ENCODE results near the gene NCMAP. TPM values are rescaled to one million over a fixed set of nuclear protein-coding genes. Genes with fewer than 3 reads are reported as not detected.

The NCMAP gene
- polyA plus RNA-seq, 2 donors: 0.02 to 0.04 TPM

DNA sequence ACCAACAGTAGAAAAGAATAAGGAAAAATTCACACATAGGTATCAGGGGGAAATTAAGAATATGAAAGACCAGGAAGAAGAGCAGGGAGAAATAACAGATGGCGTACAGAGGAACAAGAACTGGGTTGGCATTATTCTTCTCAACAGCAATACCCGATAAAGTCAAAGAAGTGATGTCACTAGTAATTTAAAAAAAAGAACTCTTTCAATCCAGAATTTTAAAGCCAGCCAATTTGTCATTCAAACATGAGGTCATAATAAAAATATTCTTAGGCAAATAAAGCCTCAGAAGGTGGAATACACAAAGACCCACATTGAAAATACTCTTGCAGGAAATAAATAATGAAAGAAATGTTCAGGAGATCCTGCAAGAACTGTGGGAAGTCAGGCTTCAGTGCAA, 8.8 kb downstream of the NCMAP start:
- Histone ChIP-seq H3K9me3 (ENCODE audit: control insufficient read depth in 2 of 2, insufficient read depth in 1 of 2, low read depth in 1 of 2, low read length in 1 of 2) (no peaks in the 10 kb centered on the region), H3K4me1 (ENCODE audit: control insufficient read depth in 2 of 2, insufficient read depth in 2 of 2, low read length in 1 of 2) (peaks cover 0 to 3% of the 10 kb centered on the region in 2 donors), H3K27ac (ENCODE audit: low read depth in 2 of 2, low read length in 1 of 2) (no peak overlapping the region), H3K4me3 (ENCODE audit: low read depth in 1 of 2, low read length in 2 of 2) (no peak overlapping the region), H3K27me3 (ENCODE audit: control insufficient read depth in 1 of 2, insufficient read depth in 2 of 2, low read length in 2 of 2) (no peaks in the 10 kb centered on the region), H3K36me3 (ENCODE audit: control insufficient read depth in 2 of 2, insufficient read depth in 2 of 2, low read length in 1 of 2) (no peaks in the 10 kb centered on the region)
- 54 to 74% methylated on average over 2 of the region's 2 CpGs for WGBS, 2 donors

DNA sequence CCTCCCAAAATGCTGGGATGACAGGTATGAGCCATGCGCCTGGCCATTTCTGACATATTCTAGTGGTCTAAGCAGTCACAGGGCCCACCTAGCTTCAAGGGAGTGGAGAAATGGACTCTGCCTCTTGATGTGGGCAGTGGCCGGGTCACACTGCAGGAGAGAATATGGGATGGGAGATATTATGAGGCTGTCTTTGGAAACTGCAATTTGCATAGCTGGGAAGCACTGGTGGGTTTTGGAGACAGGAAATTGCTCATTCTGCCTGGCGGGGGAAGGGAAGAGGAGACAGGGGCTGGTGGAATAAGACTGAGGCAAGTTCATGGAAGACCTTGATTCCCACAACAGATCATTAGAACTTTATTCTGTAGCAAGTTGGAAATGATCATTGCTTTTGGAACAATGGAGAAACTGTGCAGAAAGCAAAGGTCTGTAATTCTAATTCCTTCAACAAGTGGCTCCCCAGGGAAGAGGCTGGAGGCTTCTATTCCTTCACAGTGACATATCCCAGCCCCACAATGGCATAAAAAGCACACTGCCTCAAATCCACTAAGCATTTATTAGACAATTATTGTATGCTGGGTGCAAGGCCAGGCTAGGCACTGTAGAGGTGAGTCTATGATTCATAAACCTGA, 10.5 kb downstream of the NCMAP start:
- Histone ChIP-seq H3K27ac (ENCODE audit: low read depth in 2 of 2, low read length in 1 of 2) (no peak overlapping the region), H3K36me3 (ENCODE audit: control insufficient read depth in 2 of 2, insufficient read depth in 2 of 2, low read length in 1 of 2) (no peaks in the 10 kb centered on the region), H3K4me3 (ENCODE audit: low read depth in 1 of 2, low read length in 2 of 2) (no peak overlapping the region), H3K27me3 (ENCODE audit: control insufficient read depth in 1 of 2, insufficient read depth in 2 of 2, low read length in 2 of 2) (no peaks in the 10 kb centered on the region), H3K9me3 (ENCODE audit: control insufficient read depth in 2 of 2, insufficient read depth in 1 of 2, low read depth in 1 of 2, low read length in 1 of 2) (no peaks in the 10 kb centered on the region), H3K4me1 (ENCODE audit: control insufficient read depth in 2 of 2, insufficient read depth in 2 of 2, low read length in 1 of 2) (peaks cover 0 to 3% of the 10 kb centered on the region in 2 donors)
- WGBS, 2 donors: 94% methylated on average over 3 of the region's 3 CpGs

DNA sequence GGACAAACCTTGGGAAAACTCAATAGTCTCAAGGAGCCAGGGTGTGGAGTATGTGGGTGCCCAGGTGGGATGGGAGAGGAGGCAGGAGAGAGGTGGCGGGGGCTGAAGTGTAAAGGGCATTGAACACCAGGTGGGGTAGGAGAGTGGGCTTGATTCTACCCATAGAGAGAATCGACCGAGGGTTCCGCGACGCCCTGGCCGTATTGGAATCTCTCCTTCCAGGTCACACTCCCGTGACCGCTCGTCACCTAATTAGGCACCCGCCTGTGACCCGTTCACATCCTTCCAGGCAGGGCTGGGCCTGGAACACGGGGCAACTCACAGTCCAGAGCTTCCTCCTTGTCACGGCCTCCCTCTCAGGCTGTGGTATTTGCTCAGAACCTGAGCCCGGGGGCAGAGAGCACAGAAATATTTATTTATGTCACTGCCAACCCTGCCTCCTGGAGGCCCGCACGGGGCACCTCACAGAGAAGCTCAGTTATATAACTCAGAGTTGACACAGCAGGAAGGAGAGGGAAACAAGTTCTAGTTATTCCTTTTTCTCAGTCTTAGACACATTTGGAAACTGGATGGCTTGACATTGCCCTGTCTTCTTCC, 12.0 kb downstream of the NCMAP start:
- H3K4me1 ChIP-seq (ENCODE audit: control insufficient read depth in 2 of 2, insufficient read depth in 2 of 2, low read length in 1 of 2): peaks cover 0 to 3% of the 10 kb centered on the region in 2 donors
- no peak overlapping the region for H3K27ac ChIP-seq (ENCODE audit: low read depth in 2 of 2, low read length in 1 of 2)
- no peaks in the 10 kb centered on the region for H3K27me3 ChIP-seq (ENCODE audit: control insufficient read depth in 1 of 2, insufficient read depth in 2 of 2, low read length in 2 of 2)
- WGBS, 2 donors: 39 to 40% methylated on average over 13 to 17 of the region's 17 CpGs
- no peaks in the 10 kb centered on the region for H3K9me3 ChIP-seq (ENCODE audit: control insufficient read depth in 2 of 2, insufficient read depth in 1 of 2, low read depth in 1 of 2, low read length in 1 of 2)
- H3K4me3 ChIP-seq (ENCODE audit: low read depth in 1 of 2, low read length in 2 of 2): no peak overlapping the region
- H3K36me3 ChIP-seq (ENCODE audit: control insufficient read depth in 2 of 2, insufficient read depth in 2 of 2, low read length in 1 of 2): no peaks in the 10 kb centered on the region

DNA sequence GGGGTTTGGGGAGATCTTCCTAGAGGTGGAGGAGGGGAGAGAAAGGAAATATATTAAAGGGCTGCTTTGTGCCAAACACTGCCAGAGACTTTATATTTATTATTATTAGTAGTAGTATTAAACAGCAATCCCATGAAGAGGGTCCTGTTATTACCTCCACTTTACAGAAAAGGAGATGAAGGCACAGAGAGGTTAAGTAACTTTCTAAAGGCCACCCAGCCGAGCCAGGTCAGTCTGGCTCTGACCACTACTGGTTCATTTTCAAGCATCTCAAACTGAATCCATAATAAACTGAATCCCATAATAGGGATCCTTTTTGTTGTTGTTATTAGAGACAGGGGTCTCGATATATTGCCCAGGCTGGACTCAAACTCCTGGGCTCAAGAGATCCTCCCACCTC, 12.6 kb downstream of the NCMAP start:
- H3K4me3 ChIP-seq (ENCODE audit: low read depth in 1 of 2, low read length in 2 of 2): no peak overlapping the region
- 69 to 92% methylated on average over 2 of the region's 2 CpGs for WGBS, 2 donors
- no peak overlapping the region for H3K27ac ChIP-seq (ENCODE audit: low read depth in 2 of 2, low read length in 1 of 2)

DNA sequence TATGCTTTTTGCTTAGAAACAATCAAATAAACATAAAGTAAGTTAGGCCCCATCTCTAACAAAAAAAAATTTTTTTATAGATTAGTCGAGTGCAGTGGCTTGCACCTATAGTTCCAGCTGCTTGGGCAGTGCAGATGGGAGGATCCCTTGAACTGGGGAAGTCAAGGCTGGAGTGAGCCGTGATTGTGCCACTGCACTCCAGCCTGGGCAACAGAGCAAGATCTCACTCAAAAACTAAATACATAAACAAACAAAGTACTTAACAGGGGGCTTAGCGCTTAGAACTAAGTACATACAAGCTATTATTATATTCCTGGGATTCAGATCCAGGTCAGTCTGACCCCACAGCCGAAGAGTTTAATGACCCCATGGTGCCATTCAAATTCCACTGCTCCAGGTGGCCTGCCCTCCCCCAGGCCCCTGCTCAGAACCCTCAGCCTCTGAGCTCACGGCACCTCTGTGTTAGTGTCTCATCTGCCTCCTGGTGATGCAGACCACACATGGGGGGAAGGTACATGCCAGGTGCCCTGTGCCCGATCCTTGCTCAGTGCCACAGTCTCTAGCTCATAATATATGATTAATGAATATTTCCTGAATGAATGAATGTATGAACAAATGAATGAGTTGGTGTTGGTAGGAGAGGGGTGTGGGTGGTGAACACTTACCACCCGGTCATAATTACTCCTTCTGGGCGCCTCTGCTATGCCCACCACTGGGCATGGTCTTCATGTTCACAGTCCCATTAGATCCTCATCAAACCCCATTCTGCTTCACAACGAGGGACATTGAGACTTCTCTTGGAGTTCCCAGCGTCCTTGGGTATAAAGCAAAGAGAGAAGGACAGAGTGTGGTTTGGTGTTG, 14.6 kb downstream of the NCMAP start:
- Histone ChIP-seq H3K27me3 (ENCODE audit: control insufficient read depth in 1 of 2, insufficient read depth in 2 of 2, low read length in 2 of 2) (no peaks in the 10 kb centered on the region), H3K27ac (ENCODE audit: low read depth in 2 of 2, low read length in 1 of 2) (no peak overlapping the region), H3K9me3 (ENCODE audit: control insufficient read depth in 2 of 2, insufficient read depth in 1 of 2, low read depth in 1 of 2, low read length in 1 of 2) (no peaks in the 10 kb centered on the region), H3K4me1 (ENCODE audit: control insufficient read depth in 2 of 2, insufficient read depth in 2 of 2, low read length in 1 of 2) (peaks cover 0 to 3% of the 10 kb centered on the region in 2 donors), H3K4me3 (ENCODE audit: low read depth in 1 of 2, low read length in 2 of 2) (no peak overlapping the region), H3K36me3 (ENCODE audit: control insufficient read depth in 2 of 2, insufficient read depth in 2 of 2, low read length in 1 of 2) (no peaks in the 10 kb centered on the region)
- WGBS, 2 donors: 82 to 85% methylated on average over 10 of the region's 10 CpGs

More for the DNA sequence above, 12.6 kb downstream of the NCMAP start:
- no peaks in the 10 kb centered on the region for H3K27me3 ChIP-seq (ENCODE audit: control insufficient read depth in 1 of 2, insufficient read depth in 2 of 2, low read length in 2 of 2)
- peaks cover 0 to 3% of the 10 kb centered on the region in 2 donors for H3K4me1 ChIP-seq (ENCODE audit: control insufficient read depth in 2 of 2, insufficient read depth in 2 of 2, low read length in 1 of 2)
- no peaks in the 10 kb centered on the region for H3K9me3 ChIP-seq (ENCODE audit: control insufficient read depth in 2 of 2, insufficient read depth in 1 of 2, low read depth in 1 of 2, low read length in 1 of 2)
- H3K36me3 ChIP-seq (ENCODE audit: control insufficient read depth in 2 of 2, insufficient read depth in 2 of 2, low read length in 1 of 2): no peaks in the 10 kb centered on the region

DNA sequence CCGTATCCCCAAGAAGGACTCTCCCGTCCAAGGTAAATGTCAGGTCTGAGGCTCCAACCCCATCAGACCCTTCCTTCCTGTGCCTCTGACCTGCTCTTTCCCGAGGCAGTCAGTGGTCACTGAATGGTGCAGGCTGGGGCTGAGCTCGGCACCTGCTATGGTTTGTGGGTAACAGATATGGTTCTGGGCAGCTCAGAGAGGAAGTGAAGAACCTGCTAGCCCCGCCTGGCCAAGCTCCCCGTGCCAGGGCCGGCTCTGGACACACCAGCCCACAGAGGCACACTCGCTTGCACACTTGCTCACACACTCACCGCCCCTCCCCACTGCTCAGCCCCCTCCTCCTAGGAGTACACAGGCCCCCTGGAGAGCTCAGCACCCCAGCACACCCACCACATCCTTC, 16.4 kb downstream of the NCMAP start:
- H3K4me1 ChIP-seq (ENCODE audit: control insufficient read depth in 2 of 2, insufficient read depth in 2 of 2, low read length in 1 of 2): peaks cover 0 to 3% of the 10 kb centered on the region in 2 donors
- H3K36me3 ChIP-seq (ENCODE audit: control insufficient read depth in 2 of 2, insufficient read depth in 2 of 2, low read length in 1 of 2): no peaks in the 10 kb centered on the region
- no peaks in the 10 kb centered on the region for H3K9me3 ChIP-seq (ENCODE audit: control insufficient read depth in 2 of 2, insufficient read depth in 1 of 2, low read depth in 1 of 2, low read length in 1 of 2)
- no peaks in the 10 kb centered on the region for H3K27me3 ChIP-seq (ENCODE audit: control insufficient read depth in 1 of 2, insufficient read depth in 2 of 2, low read length in 2 of 2)
- H3K27ac ChIP-seq (ENCODE audit: low read depth in 2 of 2, low read length in 1 of 2): no peak overlapping the region
- 73 to 76% methylated on average over 9 of the region's 9 CpGs for WGBS, 2 donors
- no peak overlapping the region for H3K4me3 ChIP-seq (ENCODE audit: low read depth in 1 of 2, low read length in 2 of 2)

DNA sequence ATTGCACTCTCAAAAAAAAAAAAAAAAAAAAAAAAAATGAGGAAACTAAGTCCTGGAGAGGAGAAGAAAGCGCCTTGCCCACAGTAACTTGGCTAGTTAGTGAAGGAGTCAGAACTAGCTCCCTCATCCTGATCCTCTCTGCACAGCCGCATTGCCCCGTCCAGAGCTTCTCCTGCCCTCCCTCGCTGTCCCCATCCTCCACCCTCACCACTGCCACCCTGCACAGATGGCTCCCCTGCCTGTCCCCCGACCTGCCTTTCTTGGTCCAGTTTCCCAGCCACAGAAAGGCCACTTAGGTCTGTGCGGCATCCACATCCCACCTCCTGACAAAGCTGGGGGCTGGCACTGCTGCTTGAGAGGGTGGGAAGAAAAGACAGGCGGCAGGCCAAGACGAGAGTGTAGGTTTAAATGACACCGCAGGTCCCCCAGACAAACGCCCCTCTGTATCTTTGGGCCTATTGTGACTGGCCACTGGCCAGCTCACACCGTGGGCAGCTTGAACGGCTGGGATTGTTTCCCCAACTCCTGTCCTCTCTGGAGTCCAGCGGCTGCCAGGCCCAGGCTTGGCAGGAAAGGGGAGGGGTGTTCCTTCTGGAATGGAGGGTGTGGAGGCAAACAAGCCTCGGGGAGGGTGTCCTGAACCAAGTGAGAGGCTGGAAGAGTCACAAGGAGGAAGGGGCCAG, 20.2 kb downstream of the NCMAP start:
- WGBS, 2 donors: 59 to 62% methylated on average over 13 to 14 of the region's 14 CpGs
- Histone ChIP-seq H3K9me3 (ENCODE audit: control insufficient read depth in 2 of 2, insufficient read depth in 1 of 2, low read depth in 1 of 2, low read length in 1 of 2) (no peaks in the 10 kb centered on the region), H3K36me3 (ENCODE audit: control insufficient read depth in 2 of 2, insufficient read depth in 2 of 2, low read length in 1 of 2) (no peaks in the 10 kb centered on the region), H3K4me3 (ENCODE audit: low read depth in 1 of 2, low read length in 2 of 2) (no peak overlapping the region), H3K4me1 (ENCODE audit: control insufficient read depth in 2 of 2, insufficient read depth in 2 of 2, low read length in 1 of 2) (no peaks in the 10 kb centered on the region), H3K27me3 (ENCODE audit: control insufficient read depth in 1 of 2, insufficient read depth in 2 of 2, low read length in 2 of 2) (no peaks in the 10 kb centered on the region), H3K27ac (ENCODE audit: low read depth in 2 of 2, low read length in 1 of 2) (no peak overlapping the region)

DNA sequence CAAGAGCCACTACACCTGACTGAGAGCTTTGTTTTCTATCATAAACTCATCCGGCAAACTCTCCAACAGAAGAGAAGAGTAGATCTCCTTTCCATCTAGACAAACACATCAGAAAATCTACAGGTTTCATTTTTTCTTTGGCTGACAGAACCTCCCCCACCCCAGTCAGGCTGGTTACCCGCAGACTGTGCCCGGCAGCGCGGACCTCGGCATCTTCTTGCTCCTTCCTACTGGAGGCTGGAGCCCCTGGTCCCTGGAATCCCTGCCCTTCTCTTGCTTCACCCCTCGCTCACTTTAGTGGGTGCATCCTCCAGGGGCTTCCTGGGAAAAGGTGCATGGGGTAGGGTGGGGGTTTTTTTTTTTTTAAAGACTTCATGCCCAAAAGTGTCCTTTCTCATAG, 23.0 kb downstream of the NCMAP start:
- Histone ChIP-seq H3K4me1 (ENCODE audit: control insufficient read depth in 2 of 2, insufficient read depth in 2 of 2, low read length in 1 of 2) (no peaks in the 10 kb centered on the region), H3K27ac (ENCODE audit: low read depth in 2 of 2, low read length in 1 of 2) (no peak overlapping the region), H3K9me3 (ENCODE audit: control insufficient read depth in 2 of 2, insufficient read depth in 1 of 2, low read depth in 1 of 2, low read length in 1 of 2) (no peaks in the 10 kb centered on the region), H3K36me3 (ENCODE audit: control insufficient read depth in 2 of 2, insufficient read depth in 2 of 2, low read length in 1 of 2) (no peaks in the 10 kb centered on the region), H3K27me3 (ENCODE audit: control insufficient read depth in 1 of 2, insufficient read depth in 2 of 2, low read length in 2 of 2) (no peaks in the 10 kb centered on the region), H3K4me3 (ENCODE audit: low read depth in 1 of 2, low read length in 2 of 2) (no peak overlapping the region)
- 93 to 95% methylated on average over 7 of the region's 7 CpGs for WGBS, 2 donors

DNA sequence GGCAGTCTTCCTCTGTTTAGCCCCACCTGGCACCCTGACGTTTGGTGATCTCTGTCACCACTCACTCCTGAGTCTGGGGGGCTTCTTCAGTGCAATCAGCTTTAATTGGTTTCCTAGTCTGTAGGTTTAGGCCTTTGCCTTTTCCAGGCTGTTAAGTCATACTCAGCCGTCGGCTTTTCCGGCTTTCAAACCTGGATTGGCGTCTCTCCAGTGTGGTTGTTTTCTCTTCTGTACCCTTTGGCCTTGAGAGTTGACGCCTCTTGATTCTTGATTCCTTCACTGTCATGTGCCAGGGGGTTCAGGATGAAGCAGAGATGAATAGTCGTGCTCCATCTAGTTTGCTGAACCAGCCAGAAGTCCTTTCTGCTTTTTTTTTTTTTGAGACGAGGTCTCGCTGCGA, 24.9 kb downstream of the NCMAP start:
- no peaks in the 10 kb centered on the region for H3K4me1 ChIP-seq (ENCODE audit: control insufficient read depth in 2 of 2, insufficient read depth in 2 of 2, low read length in 1 of 2)
- H3K27ac ChIP-seq (ENCODE audit: low read depth in 2 of 2, low read length in 1 of 2): no peak overlapping the region
- no peak overlapping the region for H3K4me3 ChIP-seq (ENCODE audit: low read depth in 1 of 2, low read length in 2 of 2)
- no peaks in the 10 kb centered on the region for H3K36me3 ChIP-seq (ENCODE audit: control insufficient read depth in 2 of 2, insufficient read depth in 2 of 2, low read length in 1 of 2)
- no peaks in the 10 kb centered on the region for H3K27me3 ChIP-seq (ENCODE audit: control insufficient read depth in 1 of 2, insufficient read depth in 2 of 2, low read length in 2 of 2)
- 74 to 83% methylated on average over 10 of the region's 10 CpGs for WGBS, 2 donors
- H3K9me3 ChIP-seq (ENCODE audit: control insufficient read depth in 2 of 2, insufficient read depth in 1 of 2, low read depth in 1 of 2, low read length in 1 of 2): no peaks in the 10 kb centered on the region
